ENCODE measurements around the gene GCA. TPM values are rescaled to one million over a fixed set of nuclear protein-coding genes. Genes with fewer than 3 reads are reported as not detected.

Gene GCA
- total RNA-seq, 1 donor from 2014 or later, result 64.8 TPM

DNA sequence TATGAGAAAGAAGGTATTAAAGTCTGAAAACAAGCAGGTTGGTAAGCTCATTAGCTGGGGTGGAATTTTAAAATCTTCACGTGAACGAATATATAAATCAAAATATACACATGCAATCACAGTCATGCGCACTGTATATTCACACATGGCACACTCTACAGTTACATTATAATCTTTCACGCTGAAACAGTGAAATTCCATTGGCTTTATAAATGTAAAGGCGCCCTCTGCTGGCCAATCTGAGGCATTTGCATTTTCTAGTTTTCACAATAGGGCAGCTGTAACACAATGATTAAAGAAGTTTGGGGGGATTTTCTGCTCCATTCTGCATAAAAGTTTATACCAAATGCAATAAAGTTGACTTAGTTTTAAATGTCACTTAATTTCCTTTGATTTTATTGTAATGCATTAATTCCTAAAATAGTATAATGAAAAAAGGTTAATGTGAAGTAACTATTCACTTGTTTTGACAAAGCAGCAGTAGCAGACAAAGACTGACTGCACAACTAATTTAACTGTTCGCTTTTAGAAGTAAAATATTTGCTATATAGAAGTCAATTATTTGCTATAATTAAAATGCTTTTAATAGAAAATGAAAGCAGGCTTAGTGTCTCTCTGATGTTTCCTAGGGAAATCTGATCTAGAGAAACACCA, 42.7 kb upstream of the GCA start:
- peaks cover 16% of the 10 kb centered on the region for H3K36me3 ChIP-seq
- no peaks in the 10 kb centered on the region for H3K27me3 ChIP-seq
- H3K9me3 ChIP-seq, result no peaks in the 10 kb centered on the region
- no peaks in the 10 kb centered on the region for H3K4me1 ChIP-seq
- no peak overlapping the region for H3K27ac ChIP-seq
- TF ChIP-seq, protein P1, sequence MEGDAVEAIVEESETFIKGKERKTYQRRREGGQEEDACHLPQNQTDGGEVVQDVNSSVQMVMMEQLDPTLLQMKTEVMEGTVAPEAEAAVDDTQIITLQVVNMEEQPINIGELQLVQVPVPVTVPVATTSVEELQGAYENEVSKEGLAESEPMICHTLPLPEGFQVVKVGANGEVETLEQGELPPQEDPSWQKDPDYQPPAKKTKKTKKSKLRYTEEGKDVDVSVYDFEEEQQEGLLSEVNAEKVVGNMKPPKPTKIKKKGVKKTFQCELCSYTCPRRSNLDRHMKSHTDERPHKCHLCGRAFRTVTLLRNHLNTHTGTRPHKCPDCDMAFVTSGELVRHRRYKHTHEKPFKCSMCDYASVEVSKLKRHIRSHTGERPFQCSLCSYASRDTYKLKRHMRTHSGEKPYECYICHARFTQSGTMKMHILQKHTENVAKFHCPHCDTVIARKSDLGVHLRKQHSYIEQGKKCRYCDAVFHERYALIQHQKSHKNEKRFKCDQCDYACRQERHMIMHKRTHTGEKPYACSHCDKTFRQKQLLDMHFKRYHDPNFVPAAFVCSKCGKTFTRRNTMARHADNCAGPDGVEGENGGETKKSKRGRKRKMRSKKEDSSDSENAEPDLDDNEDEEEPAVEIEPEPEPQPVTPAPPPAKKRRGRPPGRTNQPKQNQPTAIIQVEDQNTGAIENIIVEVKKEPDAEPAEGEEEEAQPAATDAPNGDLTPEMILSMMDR (IDR thresholded peaks at IDR 0.05), result peak; percentile 94
- DNase-seq (no peak), ATAC-seq (peak; percentile 88)
- intact Hi-C loops (cut with DNase I), result no loop called here
- no peak overlapping the region for H3K4me3 ChIP-seq

DNA sequence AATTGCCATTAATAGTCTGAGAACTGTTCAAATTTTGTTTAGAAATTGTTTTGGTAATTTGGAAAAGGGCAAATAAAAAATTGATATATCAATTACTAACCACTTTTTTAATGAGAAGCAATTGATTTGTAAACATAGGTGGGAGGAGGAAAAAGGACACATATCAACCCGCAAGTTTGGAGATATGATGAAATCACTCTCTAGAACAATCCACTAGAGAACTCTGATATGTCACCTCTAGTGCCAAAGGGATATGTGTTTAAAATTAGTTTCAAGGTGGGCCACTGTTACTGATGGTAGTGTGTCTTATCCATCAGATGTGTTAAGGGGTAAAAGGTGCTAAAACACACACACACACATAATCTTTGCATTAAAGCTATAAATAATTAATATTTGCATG, 42.1 kb upstream of the GCA start:
- no peaks in the 10 kb centered on the region for H3K4me1 ChIP-seq
- DNase-seq (no peak), ATAC-seq (no peak)
- intact Hi-C loops (cut with DNase I), result no loop called here
- H3K27ac ChIP-seq, result no peak overlapping the region
- H3K9me3 ChIP-seq, result no peaks in the 10 kb centered on the region
- TF ChIP-seq, protein P1 (IDR thresholded peaks at IDR 0.05), result no peak
- no peaks in the 10 kb centered on the region for H3K27me3 ChIP-seq
- peaks cover 21% of the 10 kb centered on the region for H3K36me3 ChIP-seq
- H3K4me3 ChIP-seq, result no peak overlapping the region

DNA sequence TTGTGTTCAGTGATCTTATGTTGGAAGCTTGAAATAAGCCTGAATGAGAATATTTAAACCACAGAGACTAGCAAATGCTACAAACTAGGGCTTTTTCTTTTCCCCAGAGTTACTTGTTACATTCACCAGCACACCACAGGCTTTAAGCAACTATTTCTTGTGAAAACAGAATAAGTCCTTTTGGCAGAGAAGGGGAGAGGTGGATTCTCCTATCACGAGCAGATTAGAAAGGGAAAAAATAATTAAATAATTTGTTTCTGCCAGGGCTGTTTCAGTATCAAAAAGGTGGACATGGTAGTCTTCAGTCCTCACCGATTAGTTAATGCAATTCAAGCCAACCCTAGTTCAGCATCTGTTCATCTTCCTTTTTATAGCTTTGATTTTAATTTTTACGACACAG, 38.0 kb upstream of the GCA start:
- no peak overlapping the region for H3K27ac ChIP-seq
- no peaks in the 10 kb centered on the region for H3K27me3 ChIP-seq
- ATAC-seq, result no peak

DNA sequence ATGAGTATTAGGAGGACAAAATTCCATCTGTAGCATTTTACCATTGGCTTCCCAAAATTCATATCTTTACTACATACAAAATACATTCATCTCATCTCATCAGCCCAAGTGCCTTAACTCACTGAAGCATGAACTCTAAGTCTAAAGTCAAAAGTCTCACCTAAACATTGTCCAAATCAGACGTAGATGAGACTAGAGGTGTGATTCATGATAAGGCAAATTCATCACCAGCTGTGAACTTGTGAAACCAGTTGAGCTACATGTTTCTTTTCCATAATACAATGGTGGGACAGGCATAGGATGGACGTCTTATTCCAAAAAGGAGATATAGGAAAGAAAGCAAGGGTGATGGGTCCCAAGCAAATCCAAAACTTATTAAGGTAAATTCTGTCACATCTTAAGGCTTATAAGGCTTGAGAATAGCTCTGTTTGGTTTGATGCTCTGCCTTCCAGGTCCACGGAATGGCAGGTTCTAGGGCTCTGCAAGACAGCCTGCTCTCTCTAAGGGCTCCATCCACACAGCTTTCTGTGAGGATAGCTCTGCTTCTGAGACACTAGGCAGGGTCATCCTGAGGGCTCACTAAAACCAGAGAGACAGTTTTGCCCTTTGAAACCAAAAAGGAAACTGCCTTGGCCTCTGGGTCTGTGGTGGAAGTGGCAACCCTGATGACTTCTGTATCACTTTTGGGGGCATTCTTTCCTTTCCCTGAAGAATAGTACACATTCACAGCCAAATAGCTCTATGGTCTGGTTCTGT, 35.0 kb upstream of the GCA start:
- intact Hi-C loops (cut with DNase I), result no loop called here
- Histone ChIP-seq H3K4me3 (no peak overlapping the region), H3K36me3 (peaks cover 36% of the 10 kb centered on the region), H3K4me1 (no peaks in the 10 kb centered on the region), H3K27me3 (no peaks in the 10 kb centered on the region), H3K9me3 (no peaks in the 10 kb centered on the region), H3K27ac (no peak overlapping the region)
- DNase-seq, result no peak
- TF ChIP-seq, protein P1 (IDR thresholded peaks at IDR 0.05), result no peak
- no peak for ATAC-seq

More for the DNA sequence above, 38.0 kb upstream of the GCA start:
- no peak for DNase-seq
- H3K4me3 ChIP-seq, result no peak overlapping the region
- TF ChIP-seq, protein P1 (IDR thresholded peaks at IDR 0.05), result no peak
- peaks cover 36% of the 10 kb centered on the region for H3K36me3 ChIP-seq
- intact Hi-C loops (cut with DNase I), result no loop called here
- H3K9me3 ChIP-seq, result no peaks in the 10 kb centered on the region
- H3K4me1 ChIP-seq, result no peaks in the 10 kb centered on the region

DNA sequence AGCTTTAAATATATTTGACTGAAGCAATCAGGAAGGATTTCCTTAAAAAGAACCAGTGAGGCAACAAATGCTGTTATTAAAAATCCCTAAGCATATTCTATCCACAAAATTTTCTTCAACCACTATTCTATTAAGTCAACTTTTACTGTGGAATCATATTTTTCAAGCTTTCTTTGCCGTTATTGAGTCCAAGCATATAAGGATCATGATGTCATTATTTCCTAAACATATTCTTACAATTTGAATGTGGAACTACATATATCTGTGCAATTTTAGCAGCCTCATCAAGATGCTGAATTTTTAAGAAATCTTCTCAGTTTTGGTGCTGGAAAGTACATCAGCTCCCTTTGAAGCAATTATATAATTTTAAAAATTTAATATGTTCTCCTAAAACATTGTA, 31.1 kb upstream of the GCA start:
- intact Hi-C loops (cut with DNase I), result no loop called here
- Histone ChIP-seq H3K27ac (no peak overlapping the region), H3K9me3 (no peaks in the 10 kb centered on the region), H3K4me3 (no peak overlapping the region), H3K36me3 (peaks cover 15% of the 10 kb centered on the region), H3K27me3 (no peaks in the 10 kb centered on the region), H3K4me1 (peaks cover 25% of the 10 kb centered on the region)
- DNase-seq, result no peak
- ATAC-seq, result no peak
- TF ChIP-seq, protein P1 (IDR thresholded peaks at IDR 0.05), result no peak
